ENCODE measurements around the gene EZH2. TPM values are rescaled to one million over a fixed set of nuclear protein-coding genes. Genes with fewer than 3 reads are reported as not detected.

The EZH2 gene
- total and polyA plus RNA-seq, 2 donors (not counting 3 experiments of a cell fraction or from before 2014, with no cell fraction given) = 16.9 to 33.4 TPM

- dilution Hi-C loops (cut with MboI; ENCODE audit: extremely low pct_ligation_motif_present, low sequenced_read_pairs) (no loop called here), intact Hi-C loops (cut with micrococcal nuclease) (no loop called here)
- H3K9me1 ChIP-seq (replicated peaks; ENCODE audit: control insufficient read depth, extremely low read depth, insufficient read depth, low read length) = peaks cover 2% of the 10 kb centered on the region
- H3K79me2 ChIP-seq (ENCODE audit: control insufficient read depth, insufficient read depth, low read length) = peaks cover 92% of the 10 kb centered on the region
- no peak overlapping the region for H3K4me3 ChIP-seq (replicated peaks in 1 of 3; ENCODE audit: insufficient read depth in 1 of 3, low read depth in 1 of 3, low read length in 3 of 3)
- no peaks in the 10 kb centered on the region for H3K27me3 ChIP-seq (ENCODE audit: control insufficient read depth in 2 of 2, insufficient read depth in 2 of 2, low read length in 2 of 2)
- FAIRE-seq (no peak), DNase-seq (ENCODE audit: low read depth, low spot score) (no peak)
- no peak for TF ChIP-seq FOS (IDR thresholded peaks at IDR 0.05; ENCODE audit: borderline replicate concordance, insufficient read depth, low read length)
- TF ChIP-seq POLR2AphosphoS5 (IDR thresholded peaks at IDR 0.05; ENCODE audit: insufficient read depth, low read depth, low read length) = no peak
- TF ChIP-seq JUN (IDR thresholded peaks at IDR 0.05; ENCODE audit: borderline replicate concordance, insufficient read depth, insufficient read length, low read depth) = no peak
- no peak for TF ChIP-seq POLR2A (IDR thresholded peaks at IDR 0.05; ENCODE audit: low read depth, low read length)
- TF ChIP-seq, protein P1, sequence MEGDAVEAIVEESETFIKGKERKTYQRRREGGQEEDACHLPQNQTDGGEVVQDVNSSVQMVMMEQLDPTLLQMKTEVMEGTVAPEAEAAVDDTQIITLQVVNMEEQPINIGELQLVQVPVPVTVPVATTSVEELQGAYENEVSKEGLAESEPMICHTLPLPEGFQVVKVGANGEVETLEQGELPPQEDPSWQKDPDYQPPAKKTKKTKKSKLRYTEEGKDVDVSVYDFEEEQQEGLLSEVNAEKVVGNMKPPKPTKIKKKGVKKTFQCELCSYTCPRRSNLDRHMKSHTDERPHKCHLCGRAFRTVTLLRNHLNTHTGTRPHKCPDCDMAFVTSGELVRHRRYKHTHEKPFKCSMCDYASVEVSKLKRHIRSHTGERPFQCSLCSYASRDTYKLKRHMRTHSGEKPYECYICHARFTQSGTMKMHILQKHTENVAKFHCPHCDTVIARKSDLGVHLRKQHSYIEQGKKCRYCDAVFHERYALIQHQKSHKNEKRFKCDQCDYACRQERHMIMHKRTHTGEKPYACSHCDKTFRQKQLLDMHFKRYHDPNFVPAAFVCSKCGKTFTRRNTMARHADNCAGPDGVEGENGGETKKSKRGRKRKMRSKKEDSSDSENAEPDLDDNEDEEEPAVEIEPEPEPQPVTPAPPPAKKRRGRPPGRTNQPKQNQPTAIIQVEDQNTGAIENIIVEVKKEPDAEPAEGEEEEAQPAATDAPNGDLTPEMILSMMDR (IDR thresholded peaks at IDR 0.05; ENCODE audit: extremely low read depth in 1 of 2, insufficient read depth in 1 of 2, low read depth in 1 of 2, low read length in 2 of 2) = no peak
- no peaks in the 10 kb centered on the region for H3K36me3 ChIP-seq (ENCODE audit: control insufficient read depth in 2 of 2, extremely low read depth in 1 of 2, insufficient read depth in 2 of 2, low read length in 2 of 2)
- no TSS peak for BruUV-seq (replicated peaks)
- ChIA-PET CTCF (interaction anchor here (1.1 kb wide), 1 partner anchor 23 kb away, joined by 3 read pairs; no protein-coding TSS in a partner anchor), POLR2A (no interaction called here)
- no peak overlapping the region for H3K9ac ChIP-seq (replicated peaks; ENCODE audit: extremely low read depth, insufficient read depth, low read length)
- no peak overlapping the region for H3K27ac ChIP-seq (ENCODE audit: insufficient read depth, low read depth, low read length)
- H4K20me1 ChIP-seq (replicated peaks; ENCODE audit: control insufficient read depth, extremely low read depth, insufficient read depth, low read length) = peaks cover 2% of the 10 kb centered on the region
- H3K4me2 ChIP-seq (ENCODE audit: insufficient read depth, low read length) = no peak overlapping the region
- H3K4me1 ChIP-seq (ENCODE audit: control insufficient read depth, extremely low read depth, insufficient read depth, low read length) = peaks cover 37% of the 10 kb centered on the region
- no peaks in the 10 kb centered on the region for H3K9me3 ChIP-seq (replicated peaks; ENCODE audit: control insufficient read depth, insufficient read depth, low read length)
- no peak overlapping the region for H2AFZ ChIP-seq (ENCODE audit: low read depth, low read length)
Observed at GRCh38 chr7:148849393-148850098, 34.5 kb downstream of the EZH2 start.
